ENCODE measurements around the gene FANCD2. TPM values are rescaled to one million over a fixed set of nuclear protein-coding genes. Genes with fewer than 3 reads are reported as not detected.
A peak's percentile ranks its signal among the peaks of the same experiment; 100 is the strongest.
"Not testable (repeated sequence)": the region's sequence is repeated elsewhere in the genome, so short reads cannot be mapped to it uniquely, and the experiment has no call there.

The FANCD2 gene
- total RNA-seq, 1 donor from 2014 or later = 38.0 TPM

DNA sequence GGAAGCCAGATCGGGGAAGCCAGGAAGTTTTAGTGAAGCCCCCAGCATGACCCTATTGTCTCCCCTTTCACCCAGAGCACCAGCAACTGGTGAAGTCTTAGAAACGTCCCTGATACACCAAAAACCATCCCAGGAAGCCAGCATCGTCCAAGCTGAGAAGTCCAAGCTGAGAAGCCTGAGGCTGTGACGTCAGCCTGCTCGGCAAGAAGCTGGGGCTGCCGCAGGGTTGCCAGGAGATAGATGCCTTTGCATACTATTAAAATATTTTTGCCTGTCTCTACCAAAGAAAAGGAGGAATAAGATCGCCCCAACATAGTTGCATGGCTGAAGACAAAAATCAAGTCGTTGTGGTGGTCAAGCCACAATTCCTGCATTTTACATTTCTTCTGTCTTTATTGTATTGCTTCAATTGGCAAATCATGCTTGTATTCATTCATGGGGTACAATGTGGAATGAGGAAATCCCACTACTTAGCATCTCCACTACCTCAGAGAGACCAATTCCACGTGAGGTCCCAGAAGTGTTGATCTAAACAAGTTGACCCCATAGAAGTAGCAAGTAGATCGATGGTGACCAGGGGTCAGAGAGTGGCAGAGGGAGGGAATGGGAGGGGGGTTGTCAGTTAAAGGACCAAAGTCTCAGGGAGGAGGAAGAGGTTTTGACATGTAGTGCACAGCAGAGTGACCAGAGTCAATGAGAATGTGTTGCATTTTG is 20.0 kb upstream of the FANCD2 start:
- TF ChIP-seq, protein P1, sequence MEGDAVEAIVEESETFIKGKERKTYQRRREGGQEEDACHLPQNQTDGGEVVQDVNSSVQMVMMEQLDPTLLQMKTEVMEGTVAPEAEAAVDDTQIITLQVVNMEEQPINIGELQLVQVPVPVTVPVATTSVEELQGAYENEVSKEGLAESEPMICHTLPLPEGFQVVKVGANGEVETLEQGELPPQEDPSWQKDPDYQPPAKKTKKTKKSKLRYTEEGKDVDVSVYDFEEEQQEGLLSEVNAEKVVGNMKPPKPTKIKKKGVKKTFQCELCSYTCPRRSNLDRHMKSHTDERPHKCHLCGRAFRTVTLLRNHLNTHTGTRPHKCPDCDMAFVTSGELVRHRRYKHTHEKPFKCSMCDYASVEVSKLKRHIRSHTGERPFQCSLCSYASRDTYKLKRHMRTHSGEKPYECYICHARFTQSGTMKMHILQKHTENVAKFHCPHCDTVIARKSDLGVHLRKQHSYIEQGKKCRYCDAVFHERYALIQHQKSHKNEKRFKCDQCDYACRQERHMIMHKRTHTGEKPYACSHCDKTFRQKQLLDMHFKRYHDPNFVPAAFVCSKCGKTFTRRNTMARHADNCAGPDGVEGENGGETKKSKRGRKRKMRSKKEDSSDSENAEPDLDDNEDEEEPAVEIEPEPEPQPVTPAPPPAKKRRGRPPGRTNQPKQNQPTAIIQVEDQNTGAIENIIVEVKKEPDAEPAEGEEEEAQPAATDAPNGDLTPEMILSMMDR (conservative IDR thresholded peaks at IDR 0.05) = no peak
- no peak overlapping the region for H3K27ac Mint-ChIP-seq
- peak overlapping the region; percentile 41 for H3K4me3 Mint-ChIP-seq

DNA sequence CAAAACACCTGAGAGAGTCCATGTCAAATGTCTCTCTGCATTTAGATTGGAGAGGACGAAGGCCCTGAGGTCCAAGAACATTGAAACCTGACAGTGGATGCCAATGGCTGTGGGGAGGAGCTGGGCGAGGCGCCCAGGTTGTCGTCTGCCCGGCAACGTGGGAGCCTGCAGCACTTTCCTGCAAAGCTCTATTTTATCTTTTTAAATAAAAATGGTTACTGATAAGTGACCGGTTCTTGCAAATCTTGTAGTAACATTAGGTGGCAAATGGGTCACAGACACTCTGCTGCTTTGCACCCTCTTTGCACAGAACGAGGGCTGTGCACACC is 19.5 kb upstream of the FANCD2 start:
- Mint-ChIP-seq H3K9me3 (no peaks in the 10 kb centered on the region), H3K27me3 (no peaks in the 10 kb centered on the region), H3K27ac (no peak overlapping the region), H3K4me3 (peak overlapping the region; percentile 41), H3K36me3 (peaks cover 4% of the 10 kb centered on the region), H3K4me1 (ENCODE audit: unreplicated experiment) (peaks cover 16% of the 10 kb centered on the region)
- TF ChIP-seq, protein P1 (conservative IDR thresholded peaks at IDR 0.05) = no peak
- no peak for DNase-seq (ENCODE audit: extremely low spot score, unreplicated experiment)

More for the DNA sequence above, 20.0 kb upstream of the FANCD2 start:
- Mint-ChIP-seq H3K36me3 (peaks cover 4% of the 10 kb centered on the region), H3K27me3 (no peaks in the 10 kb centered on the region), H3K9me3 (no peaks in the 10 kb centered on the region), H3K4me1 (ENCODE audit: unreplicated experiment) (peaks cover 16% of the 10 kb centered on the region)
- peak; percentile 25 for DNase-seq (ENCODE audit: extremely low spot score, unreplicated experiment)

DNA sequence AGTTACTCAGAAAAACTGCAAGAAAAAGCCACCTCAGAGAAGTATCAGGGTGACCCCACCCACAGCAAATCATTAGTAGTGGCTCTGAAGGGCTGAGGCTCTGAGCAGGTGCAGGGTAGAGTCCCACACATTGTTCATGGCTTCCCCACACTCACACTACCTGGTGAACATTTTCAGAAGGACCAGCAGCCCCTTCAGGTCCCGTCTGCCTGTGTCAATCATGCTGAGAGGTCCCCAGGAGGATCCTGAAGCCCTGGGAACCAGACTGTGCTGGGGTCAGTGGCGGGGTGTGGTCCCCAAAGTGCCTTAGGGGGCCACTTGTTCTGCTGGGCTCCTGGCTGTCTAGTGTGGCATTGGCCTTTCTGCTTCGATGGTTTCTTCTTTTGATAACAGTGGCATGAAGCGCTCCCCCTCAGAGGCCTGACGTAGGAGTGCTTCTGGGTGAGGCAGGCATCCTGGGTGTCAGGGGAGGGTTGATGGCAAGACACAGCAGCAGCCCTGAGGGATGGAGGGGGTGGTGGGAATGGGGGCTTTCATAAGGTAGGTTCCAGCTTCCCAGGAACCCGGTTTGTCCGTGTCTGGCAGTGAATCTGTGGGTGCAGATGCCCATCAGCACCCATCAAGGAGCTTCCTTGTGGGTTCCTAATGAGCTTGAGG is 19.0 kb upstream of the FANCD2 start:
- DNase-seq (ENCODE audit: extremely low spot score, unreplicated experiment) = peak; percentile 58
- TF ChIP-seq, protein P1 (conservative IDR thresholded peaks at IDR 0.05) = no peak
- H3K4me1 Mint-ChIP-seq (ENCODE audit: unreplicated experiment) = peaks cover 16% of the 10 kb centered on the region
- no peaks in the 10 kb centered on the region for H3K9me3 Mint-ChIP-seq
- H3K36me3 Mint-ChIP-seq = peaks cover 4% of the 10 kb centered on the region
- no peak overlapping the region for H3K4me3 Mint-ChIP-seq
- no peaks in the 10 kb centered on the region for H3K27me3 Mint-ChIP-seq
- H3K27ac Mint-ChIP-seq = no peak overlapping the region

DNA sequence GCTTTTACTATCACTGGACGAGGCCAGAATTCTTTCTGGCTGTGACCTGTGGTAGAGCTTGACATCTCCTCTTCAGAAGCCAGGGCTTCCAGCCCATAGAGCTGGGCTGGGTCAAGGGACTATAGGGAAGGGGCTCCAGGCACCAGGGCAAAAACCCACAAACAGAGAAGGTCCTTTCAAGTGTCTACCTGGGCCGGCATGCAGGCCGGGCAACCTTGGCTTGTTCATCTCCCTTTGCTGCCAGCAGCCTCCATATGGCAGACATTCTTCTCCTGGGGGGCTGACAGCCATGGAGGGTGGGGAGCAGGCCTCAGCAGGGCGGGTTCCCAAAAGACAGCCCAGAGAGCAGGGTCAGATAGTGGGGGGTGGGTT is 18.0 kb upstream of the FANCD2 start:
- not testable (repeated sequence) for H3K36me3 Mint-ChIP-seq; H3K27ac Mint-ChIP-seq; H3K9me3 Mint-ChIP-seq; DNase-seq (ENCODE audit: extremely low spot score, unreplicated experiment); H3K27me3 Mint-ChIP-seq
- peaks cover 16% of the 10 kb centered on the region for H3K4me1 Mint-ChIP-seq (ENCODE audit: unreplicated experiment)
- peak overlapping the region; percentile 84 for H3K4me3 Mint-ChIP-seq

DNA sequence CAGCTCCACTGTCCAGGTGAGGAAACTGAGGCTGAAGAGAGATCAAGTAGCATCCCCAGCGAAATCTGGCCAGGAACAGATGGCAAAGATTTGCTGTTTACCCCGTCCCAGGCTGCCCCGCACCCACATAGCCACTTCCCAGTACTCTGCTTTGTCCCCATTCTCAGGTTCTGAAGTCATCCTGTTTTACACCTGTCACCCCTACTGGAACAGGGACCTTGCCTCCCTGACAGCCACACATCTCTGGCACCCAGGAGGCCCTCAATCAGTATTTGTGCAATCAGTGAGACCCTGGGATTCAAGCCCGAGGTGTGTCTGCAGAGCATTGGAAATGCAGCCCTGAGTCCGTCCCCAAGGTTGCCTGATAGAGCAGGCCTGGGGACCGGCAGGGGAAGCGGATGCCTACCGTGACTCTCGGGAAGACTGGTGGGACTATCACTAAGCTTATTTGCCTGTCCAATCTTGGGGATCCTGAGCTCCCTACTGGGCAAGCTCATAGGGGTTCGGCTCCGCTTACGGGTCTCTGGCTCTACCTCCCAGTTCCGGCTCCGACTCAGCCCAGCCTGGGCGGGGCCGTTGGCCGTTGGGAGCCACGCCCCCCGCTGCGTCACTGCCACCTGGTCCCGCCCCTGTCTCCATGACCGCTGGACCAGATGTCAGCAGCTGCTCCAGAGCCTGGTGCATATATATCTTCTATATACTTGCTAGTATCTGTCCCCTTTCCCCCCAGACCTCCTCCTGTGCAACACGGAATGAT is 17.5 kb upstream of the FANCD2 start:
- Mint-ChIP-seq H3K4me3 (peak overlapping the region; percentile 84), H3K27ac (peak overlapping the region; percentile 76), H3K9me3 (no peaks in the 10 kb centered on the region), H3K4me1 (ENCODE audit: unreplicated experiment) (peaks cover 16% of the 10 kb centered on the region), H3K27me3 (no peaks in the 10 kb centered on the region), H3K36me3 (peaks cover 4% of the 10 kb centered on the region)
- DNase-seq (ENCODE audit: extremely low spot score, unreplicated experiment) = peak; percentile 87
- TF ChIP-seq, protein P1 (conservative IDR thresholded peaks at IDR 0.05) = no peak

DNA sequence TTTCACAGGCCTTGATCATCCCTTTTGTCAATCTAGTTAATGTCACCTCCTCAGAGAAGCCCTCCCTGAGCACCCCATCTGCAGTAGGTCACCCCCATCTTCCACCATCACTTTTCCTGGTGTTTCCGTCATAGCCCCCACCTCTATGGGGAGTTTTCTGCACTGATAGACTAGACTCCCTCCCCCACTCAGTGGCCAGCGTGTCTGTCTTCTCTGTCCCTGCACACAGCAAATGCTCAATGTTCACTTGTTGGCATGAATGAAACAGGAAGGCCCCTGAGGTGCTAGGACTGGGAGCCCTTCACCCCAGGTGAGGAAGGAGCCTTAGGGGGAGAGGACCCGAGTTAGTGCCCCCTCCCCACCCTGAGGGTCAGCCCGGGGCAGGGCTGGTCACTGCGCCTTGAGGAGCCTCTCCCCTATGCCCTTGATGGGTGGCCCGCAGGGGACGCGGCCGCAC is 15.8 kb upstream of the FANCD2 start:
- Mint-ChIP-seq H3K36me3 (no peaks in the 10 kb centered on the region), H3K9me3 (no peaks in the 10 kb centered on the region), H3K27ac (peak overlapping the region; percentile 88), H3K4me1 (ENCODE audit: unreplicated experiment) (peaks cover 16% of the 10 kb centered on the region), H3K4me3 (peak overlapping the region; percentile 88), H3K27me3 (no peaks in the 10 kb centered on the region)
- DNase-seq (ENCODE audit: extremely low spot score, unreplicated experiment) = no peak
- TF ChIP-seq, protein P1 (conservative IDR thresholded peaks at IDR 0.05) = no peak
